NCI-H446 (cell line): ENCODE data around the gene KANSL3.
"Not testable (repeated sequence)": the region's sequence is repeated elsewhere in the genome, so short reads cannot be mapped to it uniquely, and the experiment has no call there.

Experiments used
- DNase-seq, 2 experiments: peaks; one replicate each; lab custom pipeline; 2025; lab: John Stamatoyannopoulos, UW

KANSL3 gene

GRCh38 chr2:96557421-96557820 lies 80.7 kb downstream of the KANSL3 start:
- DNase-seq, result not testable (repeated sequence)

DNA sequence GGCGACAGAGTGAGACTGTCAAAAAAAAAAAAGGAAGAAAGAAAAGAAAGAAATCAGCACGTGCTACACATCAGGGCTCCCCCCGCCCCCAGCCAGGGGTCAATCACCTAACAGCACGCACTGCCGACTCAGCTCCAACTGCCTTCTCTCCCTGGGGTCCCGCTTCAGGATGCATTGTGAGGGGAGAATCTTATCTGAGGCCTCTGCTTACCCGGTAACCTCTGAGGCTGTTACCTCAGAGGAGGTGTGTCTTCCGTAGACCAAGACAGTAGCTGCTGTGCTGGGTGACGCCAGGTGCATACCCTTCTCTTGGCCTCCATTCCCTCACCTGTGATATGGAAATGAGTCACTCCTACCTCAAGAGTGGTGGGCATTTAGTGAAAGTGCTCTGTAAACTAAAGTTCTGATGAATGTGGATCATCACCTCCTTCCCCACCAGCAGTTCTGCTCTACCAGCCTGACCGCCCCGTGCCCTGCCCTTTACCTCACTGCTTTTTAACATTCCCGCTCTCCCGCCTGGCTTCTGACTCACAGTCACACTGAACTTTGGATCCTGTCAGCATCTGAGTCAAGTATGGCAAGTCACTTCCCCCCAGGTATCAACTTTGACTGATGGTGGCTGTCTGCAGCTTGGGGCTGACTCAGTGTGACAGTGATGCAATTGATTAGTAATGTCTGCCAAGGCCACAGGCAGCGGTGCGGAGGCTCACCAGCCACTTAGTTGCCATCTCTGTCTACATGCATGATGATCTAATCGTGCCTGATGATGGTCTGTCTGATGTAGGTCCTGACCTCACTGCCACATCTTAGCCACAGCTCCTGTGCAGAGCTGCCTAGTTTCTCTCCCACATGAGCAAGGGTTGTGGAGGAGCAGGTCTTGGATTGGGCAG lies 81.4 kb downstream of the KANSL3 start:
- no peak for DNase-seq

DNA sequence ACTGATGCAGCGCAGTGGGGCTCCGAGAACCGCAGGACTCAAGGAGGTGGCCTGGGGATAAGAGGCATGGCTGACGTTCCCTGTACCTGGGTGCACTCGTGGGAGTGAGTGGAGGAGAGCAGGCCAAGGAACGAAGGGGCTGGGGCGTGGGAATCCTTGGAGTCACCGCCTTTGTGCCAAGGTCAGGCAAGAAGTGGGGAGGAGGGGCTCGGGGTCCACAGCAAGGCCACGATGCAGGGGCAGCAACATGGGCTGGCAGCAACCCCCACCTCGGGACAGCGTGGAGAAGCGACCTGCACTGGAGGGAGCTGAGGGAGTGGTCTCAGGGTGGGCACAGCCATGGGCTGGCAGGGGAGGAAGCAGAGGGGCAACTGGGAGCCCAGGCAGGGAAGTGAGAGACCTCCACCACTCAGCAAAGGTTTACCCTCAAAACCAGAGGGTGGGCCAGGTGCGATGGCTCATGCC lies 82.9 kb downstream of the KANSL3 start:
- DNase-seq, result no peak

DNA sequence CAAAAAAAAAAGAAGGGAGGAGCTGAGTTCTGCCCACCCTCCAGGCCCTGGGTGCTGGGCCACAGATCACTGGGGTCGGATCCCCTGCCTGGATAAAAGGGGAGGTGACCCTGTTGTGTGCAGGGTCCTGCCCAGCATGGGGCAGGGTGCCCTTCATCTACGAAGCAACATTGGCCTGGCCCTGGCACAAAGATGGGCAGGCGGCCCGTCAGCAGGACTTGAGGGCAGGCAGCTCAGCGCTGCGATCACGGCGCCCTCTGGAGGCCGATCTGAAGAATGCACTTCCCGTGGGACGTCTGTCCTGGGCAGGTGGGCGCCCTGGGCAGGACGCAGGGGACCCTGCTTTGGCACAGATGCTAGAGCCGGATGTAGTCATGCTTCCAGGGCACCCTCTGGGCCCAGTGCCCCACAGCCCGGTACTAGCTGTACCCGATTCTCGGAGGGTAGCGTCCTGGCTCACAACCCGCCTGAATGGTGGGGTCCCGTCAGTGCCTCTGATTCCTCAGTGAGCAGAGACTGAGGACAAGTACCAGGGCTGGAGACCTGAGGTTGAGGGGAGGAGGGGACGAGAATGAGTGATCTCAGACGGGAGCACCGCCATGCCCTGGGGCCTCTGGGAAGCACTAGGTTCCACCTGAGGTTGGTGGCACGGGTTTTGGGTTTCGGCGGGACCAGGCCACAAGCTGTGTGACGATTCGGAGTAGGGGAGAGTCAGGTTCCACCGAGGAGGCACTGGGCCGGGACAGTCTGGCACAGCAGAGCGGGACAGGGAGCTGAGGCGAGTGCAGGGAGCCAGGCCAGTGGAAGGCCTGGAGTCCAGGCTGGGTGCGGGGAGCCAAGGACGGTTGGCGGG lies 83.6 kb downstream of the KANSL3 start:
- peak; percentile 10 to 49 for DNase-seq

GRCh38 chr2:96553957-96554292 lies 84.2 kb downstream of the KANSL3 start:
- not testable (repeated sequence) for DNase-seq

- DNase-seq, result no peak
Observed at GRCh38 chr2:96553176-96553956, 84.7 kb downstream of the KANSL3 start.

DNA sequence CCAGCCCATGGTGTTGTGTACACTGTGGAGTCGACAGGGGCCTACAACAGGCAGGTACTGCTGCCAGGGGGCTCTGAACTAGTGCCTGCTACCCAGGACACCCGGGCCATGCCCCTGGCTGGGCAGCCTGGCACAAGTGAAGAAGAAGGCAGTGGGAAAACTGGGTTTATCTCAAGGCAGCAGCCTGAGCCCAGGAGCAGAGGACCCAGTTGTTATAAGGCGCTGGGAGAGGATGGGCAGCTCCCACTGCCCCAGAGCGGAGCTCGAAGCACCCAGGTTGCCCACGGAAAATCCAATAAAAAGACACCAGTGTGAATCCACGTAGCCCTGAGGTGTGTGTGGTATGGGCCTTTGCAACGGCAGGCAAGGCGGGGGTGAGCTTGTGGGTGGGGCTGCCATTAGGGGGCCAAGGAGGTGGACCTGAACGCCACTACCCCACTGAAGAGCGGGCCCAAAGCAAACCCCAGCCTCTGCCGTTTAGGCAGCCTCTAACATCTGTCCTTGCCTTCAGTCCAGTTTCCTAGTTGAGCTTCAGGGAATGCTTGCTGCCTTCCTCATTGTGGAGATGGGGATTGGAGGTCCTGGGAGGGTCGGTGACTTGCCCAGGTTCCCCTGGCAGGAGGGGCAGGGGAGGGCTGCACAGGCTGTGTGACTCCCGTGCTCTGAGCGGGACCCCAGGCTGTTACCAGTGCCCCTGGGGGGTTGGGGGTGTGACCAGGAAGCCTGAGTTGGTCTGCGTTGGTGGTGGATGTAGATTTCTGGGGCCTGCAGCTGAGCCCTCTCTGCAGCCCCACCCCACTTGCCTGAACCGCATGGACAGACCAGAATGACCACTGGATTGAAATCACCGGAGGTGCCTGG lies 85.6 kb downstream of the KANSL3 start:
- DNase-seq, result no peak

DNA sequence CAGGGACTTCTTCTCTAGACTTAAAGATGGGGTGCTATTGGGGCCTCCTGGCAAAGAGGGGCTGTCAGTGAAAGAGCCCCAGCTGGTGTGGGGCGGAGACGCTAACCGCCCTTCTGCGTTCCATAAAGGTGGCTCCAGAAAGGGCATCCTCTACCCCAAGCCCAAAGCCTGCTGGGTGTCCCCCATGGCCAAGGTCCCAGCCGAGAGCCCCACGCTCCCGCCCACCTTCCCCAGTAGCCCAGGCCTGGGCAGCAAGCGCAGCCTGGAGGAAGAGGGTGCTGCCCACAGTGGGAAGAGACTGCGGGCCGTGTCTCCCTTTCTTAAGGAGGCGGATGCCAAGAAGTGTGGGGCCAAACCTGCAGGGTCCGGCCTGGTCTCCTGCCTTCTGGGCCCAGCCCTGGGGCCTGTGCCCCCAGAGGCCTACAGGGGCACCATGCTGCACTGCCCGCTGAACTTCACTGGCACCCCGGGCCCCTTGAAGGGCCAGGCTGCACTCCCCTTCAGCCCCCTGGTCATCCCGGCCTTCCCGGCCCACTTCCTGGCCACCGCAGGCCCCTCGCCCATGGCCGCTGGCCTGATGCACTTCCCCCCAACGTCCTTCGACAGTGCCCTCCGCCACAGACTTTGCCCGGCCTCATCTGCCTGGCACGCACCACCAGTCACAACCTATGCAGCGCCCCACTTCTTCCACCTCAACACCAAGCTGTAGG lies 86.4 kb downstream of the KANSL3 start:
- DNase-seq, result no peak

DNA sequence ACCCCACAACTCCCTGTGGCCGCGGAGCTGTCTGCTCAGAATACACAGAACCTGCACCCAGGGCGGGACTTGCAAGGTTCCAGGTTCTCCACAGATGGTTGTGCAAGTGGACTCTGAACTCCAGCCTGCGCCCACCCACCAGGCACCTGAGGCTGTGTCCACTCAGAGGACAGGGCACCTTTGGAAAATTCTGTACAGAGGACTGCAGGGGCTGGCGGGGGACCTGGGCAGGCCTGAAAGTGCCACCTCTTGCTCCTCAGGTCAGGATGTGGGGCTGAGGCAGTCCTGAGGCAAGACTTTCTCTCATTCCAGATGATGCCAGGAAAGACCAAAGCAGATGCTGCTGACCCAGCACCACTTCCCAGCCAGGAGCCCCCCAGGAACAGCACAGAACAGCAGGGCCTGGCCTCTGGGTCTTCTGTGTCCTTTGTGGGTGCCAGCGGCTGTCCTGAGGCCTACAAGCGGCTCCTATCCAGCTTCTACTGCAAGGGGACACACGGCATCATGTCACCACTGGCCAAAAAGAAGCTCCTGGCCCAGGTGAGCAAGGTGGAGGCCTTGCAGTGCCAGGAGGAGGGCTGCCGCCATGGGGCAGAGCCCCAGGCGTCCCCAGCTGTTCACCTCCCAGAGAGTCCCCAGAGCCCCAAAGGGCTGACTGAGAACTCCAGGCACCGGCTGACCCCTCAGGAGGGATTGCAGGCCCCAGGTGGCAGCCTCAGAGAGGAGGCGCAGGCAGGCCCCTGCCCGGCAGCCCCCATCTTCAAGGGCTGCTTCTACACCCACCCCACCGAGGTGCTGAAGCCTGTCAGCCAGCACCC lies 87.1 kb downstream of the KANSL3 start:
- no peak for DNase-seq

GRCh38 chr2:96549967-96550786 lies 87.9 kb downstream of the KANSL3 start:
- DNase-seq, result no peak

DNA sequence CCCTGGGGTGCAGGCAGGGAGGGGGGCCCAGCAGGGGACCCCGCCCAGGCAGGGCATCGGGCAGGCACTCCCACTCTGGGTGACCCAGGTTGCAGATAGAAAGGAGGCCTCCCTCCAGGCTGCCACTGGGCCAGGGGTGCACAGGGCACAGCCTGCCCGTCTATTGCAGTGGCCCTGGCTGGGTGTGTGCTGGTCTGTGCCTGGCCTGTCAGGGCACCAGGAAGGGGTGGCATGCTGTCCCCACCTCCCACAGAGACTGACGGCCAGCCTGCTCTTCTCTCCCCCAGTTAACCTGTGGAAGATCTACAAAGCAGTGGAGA lies 88.7 kb downstream of the KANSL3 start:
- DNase-seq, result no peak

- no peak for DNase-seq
Observed at GRCh38 chr2:96548558-96549465, 89.3 kb downstream of the KANSL3 start.

DNA sequence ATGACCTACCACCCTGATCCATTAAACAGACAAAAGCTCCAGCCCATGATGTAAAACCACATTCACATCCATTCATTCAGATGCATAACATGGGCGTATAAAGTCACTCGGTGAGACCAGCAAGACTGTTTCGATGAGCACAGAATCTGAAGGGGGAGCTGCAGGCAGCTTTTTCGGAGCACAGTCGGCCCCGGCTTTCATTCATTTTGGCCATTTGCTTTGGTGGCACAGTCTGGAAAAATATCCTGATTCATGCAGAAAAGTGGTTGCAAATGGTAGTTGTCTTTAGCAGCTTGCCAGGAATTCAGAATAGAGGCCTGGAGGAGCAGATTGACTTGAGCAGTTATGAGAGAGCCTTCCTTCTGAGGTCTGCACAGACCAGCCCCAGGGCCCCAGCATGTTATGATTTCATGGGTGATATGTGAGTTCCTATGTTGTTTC lies 90.4 kb downstream of the KANSL3 start:
- DNase-seq, result no peak

- DNase-seq, result no peak
Observed at GRCh38 chr2:96547203-96547641, 90.9 kb downstream of the KANSL3 start.

DNA sequence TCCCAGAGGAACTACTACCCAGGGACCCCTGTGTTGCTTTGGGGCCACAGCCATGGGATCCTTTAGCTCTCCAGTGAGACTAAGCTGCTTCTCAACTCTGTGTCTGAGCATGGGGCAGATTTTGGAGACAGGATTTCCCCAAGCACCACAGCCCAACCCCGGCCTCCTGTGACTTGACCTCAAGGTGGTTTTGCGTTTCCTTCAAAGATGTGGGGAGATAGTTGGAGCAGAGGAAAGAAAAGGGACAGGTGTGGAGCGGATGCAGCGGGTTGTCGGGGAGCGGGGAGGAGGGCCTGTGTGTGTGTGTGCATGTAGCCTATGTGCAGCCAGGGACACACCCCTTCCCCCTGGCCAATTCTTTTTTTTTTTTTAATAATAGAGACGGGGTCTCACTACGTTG lies 91.3 kb downstream of the KANSL3 start:
- no peak for DNase-seq

DNA sequence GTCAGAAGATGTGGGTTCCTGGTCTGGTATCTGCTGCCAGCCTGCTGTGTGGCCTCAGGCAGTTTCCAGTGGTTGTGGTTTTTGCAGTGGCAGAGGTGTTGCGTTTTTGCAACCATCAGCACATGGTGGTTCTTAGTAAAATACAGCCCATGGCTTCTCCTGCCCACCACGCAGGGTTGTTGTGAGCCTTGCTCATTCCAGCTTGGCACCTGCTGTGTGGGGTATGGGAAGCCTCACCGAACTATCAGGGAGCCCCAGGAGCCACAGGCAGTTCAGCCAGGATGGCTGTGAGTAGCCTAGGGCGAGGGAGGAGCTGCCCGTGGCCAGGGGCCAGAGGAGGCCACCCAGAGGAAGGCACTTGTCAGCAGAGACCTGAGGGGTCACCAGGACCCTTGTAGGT lies 91.8 kb downstream of the KANSL3 start:
- no peak for DNase-seq
